Transverse colon (tissue), 4 donors: ENCODE results near the gene UTS2R. TPM values are rescaled to one million over a fixed set of nuclear protein-coding genes. Genes with fewer than 3 reads are reported as not detected.
"Not testable (repeated sequence)": the region's sequence is repeated elsewhere in the genome, so short reads cannot be mapped to it uniquely, and the experiment has no call there.

Experiments
- DNase-seq: peaks from one replicate; pipeline ENCODE4 v3.0.0-alpha.2; 2019
- H3K27ac ChIP-seq, 4 donors: fragments of 200-600 bp; sonication (generic); 2 replicates each; pipeline ENCODE4 v1.5.1; 2016 to 2018; ENCODE audit warnings: inconsistent platforms in 4 of 4
- H3K27me3 ChIP-seq: fragments of 200-600 bp; sonication (generic); 2 replicates; pipeline ENCODE4 v1.5.1; 2017; ENCODE audit warnings: inconsistent platforms
- H3K36me3 ChIP-seq, 4 donors: fragments of 200-600 bp; sonication (generic); 2 replicates each; pipeline ENCODE4 v1.5.1; 2017 to 2019; ENCODE audit warnings: inconsistent platforms in 4 of 4
- H3K4me1 ChIP-seq, 4 donors: fragments of 200-600 bp; sonication (generic); 2 replicates each; pipeline ENCODE4 v1.5.1; 2017 to 2020; ENCODE audit warnings: inconsistent platforms in 4 of 4
- H3K4me3 ChIP-seq, 4 donors: fragments of 200-600 bp; sonication (generic); 1 replicate in 1 of 4; 2 replicates in 3 of 4; pipeline versions ENCODE4 v1.5.1 to v1.6.1; 2017 to 2019; ENCODE audit warnings: inconsistent platforms in 4 of 4
- H3K9me3 ChIP-seq, 2 donors: fragments of 200-600 bp; sonication (generic); 2 replicates each; pipeline ENCODE4 v1.5.1; 2017 to 2019; ENCODE audit warnings: inconsistent platforms in 2 of 2
- CTCF ChIP-seq, 5 experiments: fragments of 200-600 bp in 3 of 5; fragments of 450-650 bp in 2 of 5; sonication (generic) in 3 of 5; IDR thresholded peaks; 1 replicate in 2 of 5; 2 replicates in 3 of 5; pipeline ENCODE4 v1.5.1; 2016 to 2017; ENCODE audit warnings: antibody characterized with exemption in 5 of 5, inconsistent platforms in 3 of 5, mild to moderate bottlenecking in 2 of 5, moderate library complexity in 1 of 5
- EP300 ChIP-seq: sonication (generic); formaldehyde crosslinking; IDR thresholded peaks from one replicate; pipeline ENCODE4 v1.6.1; 2017; ENCODE audit warnings: antibody characterized with exemption, low read depth
- POLR2A ChIP-seq: fragments of 450-650 bp; IDR thresholded peaks from one replicate; pipeline ENCODE4 v1.6.1; 2016; ENCODE audit warnings: antibody characterized with exemption, mild to moderate bottlenecking, moderate library complexity
- POLR2AphosphoS5 ChIP-seq, 3 donors: sonication (generic); formaldehyde crosslinking; IDR thresholded peaks; one replicate each; pipeline ENCODE4 v1.6.1; 2016; ENCODE audit warnings: antibody characterized with exemption in 3 of 3
- WGBS, 2 donors: methylation state at CpG; one replicate each; pipeline ENCODE4 v1.1.5; 2018; ENCODE audit warnings: low coverage in 1 of 2; 5-methylcytosine and 5-hydroxymethylcytosine counted together
- in situ Hi-C, 4 donors: fragments of 200-750 bp; cut with MboI; loops; one replicate each; pipeline versions ENCODE4 v1.15.0 to v1.15.1; 2017; ENCODE audit warnings: low sequenced_read_pairs in 3 of 4, low pct_ligation_motif_present in 1 of 4, low pct_unique_long_range_greater_than_20kb in 1 of 4
- intact Hi-C: fragments of 100-400 bp; cut with DNase I; formaldehyde crosslinking; loops from one replicate; pipeline ENCODE4 v1.15.1; 2023; ENCODE audit warnings: low total_unique reads
- total RNA-seq, 4 donors: library from RNA; depleted of rRNA; stranded (reverse); fragments of >200 nt; gene quantifications; one replicate each; pipeline ENCODE4 v1.1.0, GENCODE V29; 2016

UTS2R gene
- total RNA-seq, 4 donors from 2014 or later: 0.48 TPM; not detected in 3

DNA sequence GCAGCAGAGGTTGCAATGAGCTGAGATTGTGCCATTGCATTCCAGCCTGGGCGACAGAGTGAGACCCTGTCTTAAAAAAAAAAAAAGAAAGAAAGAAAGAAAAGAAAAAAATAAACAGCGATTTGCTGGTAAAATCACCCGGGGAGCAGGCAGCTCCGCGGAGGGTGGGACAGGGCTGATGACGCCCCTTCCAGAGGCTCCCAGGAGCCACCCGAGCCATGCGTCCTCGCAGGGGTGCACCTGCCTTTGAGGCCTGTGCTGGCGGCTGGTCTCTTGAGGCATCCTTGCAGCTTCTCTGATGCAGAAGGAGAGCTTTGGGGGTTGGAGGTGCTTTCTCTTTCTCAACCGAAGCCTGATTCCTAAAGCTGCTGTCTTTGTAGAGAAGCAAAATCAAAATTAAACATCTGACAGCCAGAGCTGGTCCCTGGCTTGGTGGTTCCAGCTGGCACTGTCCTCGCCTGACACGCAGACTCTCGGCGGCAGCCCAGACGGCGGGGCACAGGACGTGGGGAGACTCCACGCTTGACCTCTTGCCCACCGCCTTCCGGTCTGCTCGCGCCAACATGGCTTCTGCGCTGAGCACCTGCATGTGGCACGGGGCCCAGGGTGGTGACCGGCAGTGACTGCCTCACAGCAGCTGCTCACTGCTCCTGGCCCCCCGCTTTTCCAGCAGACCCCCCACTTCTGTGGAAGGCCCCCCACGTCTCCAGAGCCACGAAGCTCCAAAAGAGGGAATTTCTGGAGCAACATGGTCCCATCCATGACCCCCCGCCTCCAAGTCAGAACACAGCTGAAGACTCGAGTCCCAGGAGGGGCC is 6.6 kb downstream of the UTS2R start:
- Histone ChIP-seq H3K27ac (no peak overlapping the region), H3K27me3 (peaks cover 69% of the 10 kb centered on the region), H3K4me3 (no peak overlapping the region), H3K9me3 (no peaks in the 10 kb centered on the region), H3K4me1 (no peaks in the 10 kb centered on the region), H3K36me3 (no peaks in the 10 kb centered on the region)
- 68 to 79% methylated on average over 2 to 31 of the region's 31 CpGs for WGBS, 2 donors
- intact Hi-C loops: loop anchor here (5.0 kb wide), 1 partner anchor 1456 kb away; no protein-coding TSS in a partner anchor
- no peak for DNase-seq
- TF ChIP-seq CTCF (IDR thresholded peaks at IDR 0.05): no peak
- TF ChIP-seq EP300: no peak
- TF ChIP-seq POLR2AphosphoS5 (IDR thresholded peaks at IDR 0.05): no peak
- TF ChIP-seq POLR2A: no peak
- in situ Hi-C loops: no loop called here

- DNase-seq: no peak
- Histone ChIP-seq H3K4me1 (no peaks in the 10 kb centered on the region), H3K4me3 (no peak overlapping the region), H3K27ac (no peak overlapping the region), H3K27me3 (peaks cover 67% of the 10 kb centered on the region), H3K9me3 (no peaks in the 10 kb centered on the region), H3K36me3 (no peaks in the 10 kb centered on the region)
- TF ChIP-seq POLR2A (no peak), POLR2AphosphoS5 (IDR thresholded peaks at IDR 0.05) (no peak), EP300 (no peak), CTCF (IDR thresholded peaks at IDR 0.05) (no peak)
- 66% methylated on average over 10 of the region's 10 CpGs; no CpG with 5 or more reads in 1 of the 2 donors for WGBS, 2 donors
- in situ Hi-C loops (no loop called here), intact Hi-C loops (loop anchor here (5.0 kb wide), 1 partner anchor 1456 kb away; no protein-coding TSS in a partner anchor)
Observed at GRCh38 chr17:82378741-82379021, 7.1 kb downstream of the UTS2R start.

GRCh38 chr17:82380860-82381702 is 9.5 kb downstream of the UTS2R start:
- Histone ChIP-seq H3K4me1 (peaks cover 0 to 8% (median 0%) of the 10 kb centered on the region in 4 donors), H3K27me3 (peaks cover 67% of the 10 kb centered on the region), H3K9me3 (no peaks in the 10 kb centered on the region), H3K27ac (no peak overlapping the region), H3K4me3 (no peak overlapping the region), H3K36me3 (no peaks in the 10 kb centered on the region)
- in situ Hi-C loops: no loop called here
- intact Hi-C loops: no loop called here
- no peak for DNase-seq
- TF ChIP-seq POLR2AphosphoS5 (IDR thresholded peaks at IDR 0.05) (no peak), POLR2A (no peak), EP300 (no peak)
- WGBS, 2 donors: 44 to 58% methylated on average over 8 to 23 of the region's 23 CpGs

GRCh38 chr17:82381703-82382009 is 10.1 kb downstream of the UTS2R start:
- in situ Hi-C loops, H3K4me3 ChIP-seq, DNase-seq, H3K36me3 ChIP-seq, H3K9me3 ChIP-seq, intact Hi-C loops, H3K4me1 ChIP-seq, H3K27ac ChIP-seq: not testable (repeated sequence)
- 72% methylated on average over 10 of the region's 10 CpGs; no CpG with 5 or more reads in 1 of the 2 donors for WGBS, 2 donors
- H3K27me3 ChIP-seq: peaks cover 67% of the 10 kb centered on the region

DNA sequence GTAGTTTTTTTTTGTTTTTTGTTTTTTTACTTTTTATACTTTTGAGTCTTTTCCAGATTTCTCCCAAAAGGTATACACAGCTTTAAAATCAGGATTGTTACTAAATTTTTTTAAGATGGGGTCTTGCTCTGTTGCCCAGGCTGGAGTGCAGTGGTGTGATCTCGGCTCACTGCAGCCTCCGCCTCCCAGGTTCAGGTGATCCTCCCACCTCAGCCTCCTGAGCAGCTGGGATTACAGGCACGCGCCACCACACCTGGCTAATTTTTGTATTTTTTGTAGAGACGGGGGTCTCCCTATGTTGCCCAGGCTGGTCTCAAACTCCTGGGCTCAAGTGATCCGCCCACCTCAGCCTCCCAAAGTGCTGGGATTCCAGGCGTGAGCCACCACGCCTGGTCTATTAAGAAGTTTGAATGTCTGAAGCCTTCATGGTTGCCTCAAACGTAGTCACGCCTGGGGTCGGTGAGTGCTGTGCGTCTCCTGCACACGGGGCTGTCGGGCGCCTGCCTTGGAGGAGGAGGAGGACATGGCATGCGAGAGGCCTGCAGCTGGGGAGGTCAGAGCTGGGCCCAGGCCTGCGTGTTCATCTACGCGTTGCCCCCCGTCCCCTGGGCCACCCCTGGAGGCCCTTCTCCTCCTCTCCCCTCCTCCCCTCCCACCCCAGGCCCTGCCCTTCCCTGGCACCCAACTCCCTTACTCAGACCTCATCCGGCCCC is 10.8 kb downstream of the UTS2R start:
- H3K27ac ChIP-seq, in situ Hi-C loops, intact Hi-C loops, H3K36me3 ChIP-seq, H3K9me3 ChIP-seq, DNase-seq, H3K4me3 ChIP-seq: not testable (repeated sequence)
- WGBS, 2 donors: 84 to 90% methylated on average over 2 to 21 of the region's 21 CpGs
- peaks cover 73% of the 10 kb centered on the region for H3K27me3 ChIP-seq
- H3K4me1 ChIP-seq: peaks cover 0 to 15% (median 9%) of the 10 kb centered on the region in 4 donors
